Choroid plexus epithelial cell (primary cell): ENCODE measurements around the gene FAHD1.
"Not testable (repeated sequence)": the region's sequence is repeated elsewhere in the genome, so short reads cannot be mapped to it uniquely, and the experiment has no call there.

ENCODE experiments used
- DNase-seq: peaks from one replicate; pipeline ENCODE4 v3.0.0-alpha.2; 2010; ENCODE audit warnings: low read depth
- H3K4me3 ChIP-seq: 2 replicates; pipeline ENCODE4 v1.5.1; 2011; ENCODE audit warnings: low read depth, mild to moderate bottlenecking, control low read depth, low read length, moderate library complexity
- TF ChIP-seq, protein P1 (sequence below): conservative IDR thresholded peaks from 2 replicates; pipeline ENCODE4 v1.5.1; 2011; ENCODE audit warnings: low read depth, mild to moderate bottlenecking, control low read depth, inconsistent platforms, low read length, moderate library complexity

Gene FAHD1

DNA sequence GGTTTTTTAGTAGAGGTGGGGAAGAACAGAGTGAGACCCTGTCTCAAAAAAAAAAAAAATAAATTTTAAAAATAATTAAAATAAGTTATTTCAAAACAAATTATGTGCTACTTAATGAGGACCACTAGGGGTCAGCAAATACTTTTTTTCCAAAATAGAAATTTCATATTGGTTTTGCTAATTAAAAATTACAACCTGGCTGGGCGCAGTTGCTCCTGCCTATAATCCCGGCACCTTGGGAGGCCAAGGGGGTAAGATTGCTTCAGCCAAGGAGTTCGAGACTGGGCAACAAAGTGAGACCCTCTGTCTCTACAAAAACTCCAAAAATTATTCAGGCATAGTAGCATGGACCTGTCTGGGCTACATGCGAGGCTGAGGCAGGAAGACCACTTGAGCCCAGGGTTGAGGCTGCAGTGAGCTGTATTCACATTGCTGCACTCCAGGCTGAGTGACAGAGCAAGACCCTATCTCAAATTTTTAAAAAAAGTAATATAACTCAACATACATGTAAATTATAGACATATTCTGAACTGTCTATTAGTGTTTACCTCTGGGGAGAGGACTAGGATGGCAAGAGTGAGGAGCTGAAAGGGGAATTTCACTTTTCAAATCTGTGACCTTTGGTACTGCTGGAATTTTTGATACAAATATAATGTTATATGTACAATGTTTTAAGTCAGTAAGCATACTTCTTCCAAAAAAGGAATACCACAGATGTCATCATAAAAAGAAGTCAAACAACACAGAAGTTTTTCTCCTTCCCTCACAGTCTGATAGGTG lies 36.9 kb downstream of the FAHD1 start:
- peak; percentile 62 for DNase-seq
- no peak overlapping the region for H3K4me3 ChIP-seq
- TF ChIP-seq, protein P1, sequence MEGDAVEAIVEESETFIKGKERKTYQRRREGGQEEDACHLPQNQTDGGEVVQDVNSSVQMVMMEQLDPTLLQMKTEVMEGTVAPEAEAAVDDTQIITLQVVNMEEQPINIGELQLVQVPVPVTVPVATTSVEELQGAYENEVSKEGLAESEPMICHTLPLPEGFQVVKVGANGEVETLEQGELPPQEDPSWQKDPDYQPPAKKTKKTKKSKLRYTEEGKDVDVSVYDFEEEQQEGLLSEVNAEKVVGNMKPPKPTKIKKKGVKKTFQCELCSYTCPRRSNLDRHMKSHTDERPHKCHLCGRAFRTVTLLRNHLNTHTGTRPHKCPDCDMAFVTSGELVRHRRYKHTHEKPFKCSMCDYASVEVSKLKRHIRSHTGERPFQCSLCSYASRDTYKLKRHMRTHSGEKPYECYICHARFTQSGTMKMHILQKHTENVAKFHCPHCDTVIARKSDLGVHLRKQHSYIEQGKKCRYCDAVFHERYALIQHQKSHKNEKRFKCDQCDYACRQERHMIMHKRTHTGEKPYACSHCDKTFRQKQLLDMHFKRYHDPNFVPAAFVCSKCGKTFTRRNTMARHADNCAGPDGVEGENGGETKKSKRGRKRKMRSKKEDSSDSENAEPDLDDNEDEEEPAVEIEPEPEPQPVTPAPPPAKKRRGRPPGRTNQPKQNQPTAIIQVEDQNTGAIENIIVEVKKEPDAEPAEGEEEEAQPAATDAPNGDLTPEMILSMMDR: peak; percentile 61

DNA sequence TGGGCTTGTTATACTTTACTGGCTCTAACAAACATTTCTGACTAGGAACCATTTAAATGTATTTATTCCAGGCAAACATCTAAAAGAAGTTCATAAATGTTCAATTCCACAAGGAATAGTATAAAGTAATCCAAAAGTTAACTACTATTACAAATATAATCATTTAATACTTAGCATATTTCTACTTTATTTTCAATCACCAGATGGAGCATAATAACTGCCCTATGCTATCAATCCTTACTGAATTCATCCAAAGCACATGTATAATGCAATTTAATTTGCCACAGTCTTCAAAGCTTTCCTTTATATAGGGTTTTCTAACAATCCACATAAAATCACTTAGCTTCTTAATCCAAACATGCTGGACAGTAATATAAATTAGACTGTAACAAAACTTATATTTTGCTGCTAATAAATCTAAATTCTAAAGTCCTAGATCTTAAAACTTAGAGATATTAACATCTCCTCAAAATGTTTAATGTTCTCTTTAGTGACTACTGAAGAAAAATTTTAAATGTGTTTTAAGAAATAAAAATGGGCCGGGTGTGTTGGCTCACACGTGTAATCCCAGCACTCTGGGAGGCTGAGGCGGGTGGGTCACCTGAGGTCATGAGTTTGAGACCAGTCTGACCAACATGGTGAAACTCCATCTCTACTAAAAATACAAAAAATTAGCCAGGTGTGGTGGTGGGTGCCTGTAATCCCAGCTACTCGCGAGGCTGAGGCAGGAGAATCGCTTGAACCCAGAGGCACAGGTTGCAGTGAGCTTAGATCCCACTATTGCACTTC lies 39.1 kb downstream of the FAHD1 start:
- DNase-seq: no peak
- H3K4me3 ChIP-seq: no peak overlapping the region
- TF ChIP-seq, protein P1: no peak

DNA sequence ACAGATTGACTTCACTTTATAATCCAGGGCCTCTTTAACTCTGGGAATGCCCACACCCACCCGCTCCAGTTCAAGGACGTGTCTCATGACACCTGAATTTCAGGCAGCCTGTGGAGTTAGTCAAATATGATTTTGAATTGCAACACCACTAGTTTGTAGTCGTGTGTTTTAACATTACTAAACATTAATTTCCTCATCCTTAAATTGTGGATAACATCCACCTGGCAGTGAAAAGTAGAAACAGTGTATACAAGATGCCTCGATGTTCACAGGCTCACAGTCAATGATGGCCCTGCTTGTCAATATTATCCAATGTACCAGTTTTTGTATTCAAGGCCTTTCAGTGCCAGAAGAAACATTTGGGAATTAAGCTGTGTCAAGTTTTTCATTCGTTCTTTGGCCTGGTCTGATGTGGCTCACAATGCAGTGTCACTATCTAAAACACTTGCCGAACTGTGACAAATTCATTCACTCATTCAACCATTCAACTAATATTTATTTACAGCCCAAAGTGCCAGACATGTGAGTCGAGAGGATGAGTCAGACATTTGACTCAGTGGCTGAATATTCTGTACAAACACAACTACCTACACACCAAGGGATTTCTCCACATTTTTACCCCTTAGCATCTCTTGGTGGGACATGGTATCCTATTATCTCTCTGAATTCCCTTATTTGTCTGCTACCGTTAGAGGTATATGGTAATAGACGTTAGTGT lies 43.5 kb downstream of the FAHD1 start:
- peak; percentile 71 for DNase-seq
- no peak overlapping the region for H3K4me3 ChIP-seq
- TF ChIP-seq, protein P1: no peak

DNA sequence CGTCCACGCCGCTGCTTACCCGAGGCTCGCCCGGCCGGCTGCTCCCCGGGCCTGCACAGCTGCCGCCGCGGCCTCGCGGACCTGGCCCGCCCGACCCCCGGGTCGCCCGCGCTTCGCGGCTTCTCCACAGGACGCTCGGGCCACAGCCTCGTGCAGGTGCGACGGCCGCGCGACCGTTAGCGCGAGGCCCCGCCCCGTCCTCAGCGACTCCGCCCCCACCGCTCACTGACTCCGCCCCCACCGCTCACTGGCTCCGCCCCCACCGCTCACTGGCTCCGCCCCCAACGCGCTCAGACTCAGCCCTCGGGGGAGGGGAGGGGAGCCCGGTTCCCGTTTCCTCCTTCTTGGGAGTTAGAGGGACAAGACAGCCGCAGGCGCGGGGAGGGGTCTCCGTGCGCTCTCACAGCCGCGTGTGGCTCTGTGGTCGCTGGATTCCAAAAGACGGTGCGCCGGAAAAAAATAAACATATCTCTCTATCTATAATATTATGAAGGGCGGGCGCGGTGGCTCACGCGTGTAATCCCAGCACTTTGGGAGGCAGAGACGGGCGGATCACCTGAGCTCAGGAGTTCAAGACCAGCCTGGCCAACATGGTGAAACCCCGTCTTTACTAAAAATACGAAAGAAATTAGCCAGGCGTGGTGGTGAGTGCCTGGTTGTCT lies 45.1 kb downstream of the FAHD1 start, which contains the start of gene MEIOB:
MEIOB (minus strand) TSS at position 191 of the 662 bp plus-strand sequence. CDS start 3,989 bp downstream, outside the sequence.
- TF ChIP-seq, protein P1: no peak
- H3K4me3 ChIP-seq: peak within 1 kb of the TSS; percentile 14
- peak; percentile 19 for DNase-seq

- no peak for DNase-seq
- no peak overlapping the region for H3K4me3 ChIP-seq
- TF ChIP-seq, protein P1: no peak
These were observed 47.8 kb downstream of the FAHD1 start for GRCh38 chr16:1874854-1875253.

GRCh38 chr16:1876066-1876465 lies 49.1 kb downstream of the FAHD1 start:
- DNase-seq, H3K4me3 ChIP-seq: not testable (repeated sequence)

GRCh38 chr16:1876468-1876867 lies 49.5 kb downstream of the FAHD1 start:
- H3K4me3 ChIP-seq: no peak overlapping the region
- TF ChIP-seq, protein P1: no peak
- DNase-seq: no peak
